GM21390 (cell line): ENCODE results near the gene PPP2R3B.
"Not testable (repeated sequence)": the region's sequence is repeated elsewhere in the genome, so short reads cannot be mapped to it uniquely, and the experiment has no call there.

Source experiments
- ATAC-seq: cut with Tn5 transposase; IDR thresholded peaks from one replicate; pipeline ENCODE4 v1.9.1; 2021; ENCODE audit not compliant: unreplicated experiment

The PPP2R3B gene

DNA sequence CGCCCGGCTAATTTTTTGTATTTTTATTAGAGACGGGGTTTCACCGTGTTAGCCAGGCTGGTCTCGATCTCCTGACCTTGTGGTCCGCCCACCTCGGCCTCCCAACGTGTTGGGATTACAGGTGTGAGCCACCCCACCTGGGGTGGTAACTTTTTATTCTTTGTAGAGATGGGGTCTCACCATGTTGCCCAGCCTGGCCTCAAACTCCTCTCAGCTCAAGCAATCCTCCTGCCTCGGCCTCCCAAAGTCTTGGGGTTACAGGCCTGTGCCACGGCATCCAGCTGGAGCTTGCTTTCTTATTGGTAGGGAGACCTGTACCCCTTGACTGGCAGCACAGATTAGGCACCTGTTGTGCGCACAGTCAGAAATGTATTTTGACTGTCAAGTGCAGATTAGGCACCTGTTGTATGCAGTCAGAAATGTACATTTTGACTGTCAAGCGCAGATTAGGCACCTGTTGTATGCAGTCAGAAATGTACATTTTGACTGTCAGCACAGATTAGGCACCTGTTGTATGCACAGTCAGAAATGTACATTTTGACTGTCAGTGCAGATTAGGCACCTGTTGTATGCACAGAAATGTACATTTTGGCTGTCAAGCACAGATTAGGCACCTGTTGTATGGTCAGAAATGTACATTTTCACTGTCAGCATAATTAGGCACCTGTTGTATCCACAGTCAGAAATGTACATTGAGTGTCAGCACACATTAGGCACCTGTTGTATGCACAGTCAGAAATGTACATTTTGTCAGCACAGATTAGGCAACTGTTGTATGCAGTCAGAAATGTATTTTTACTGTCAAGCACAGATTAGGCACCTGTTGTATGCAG, 80.7 kb downstream of the PPP2R3B start:
- ATAC-seq = not testable (repeated sequence)

DNA sequence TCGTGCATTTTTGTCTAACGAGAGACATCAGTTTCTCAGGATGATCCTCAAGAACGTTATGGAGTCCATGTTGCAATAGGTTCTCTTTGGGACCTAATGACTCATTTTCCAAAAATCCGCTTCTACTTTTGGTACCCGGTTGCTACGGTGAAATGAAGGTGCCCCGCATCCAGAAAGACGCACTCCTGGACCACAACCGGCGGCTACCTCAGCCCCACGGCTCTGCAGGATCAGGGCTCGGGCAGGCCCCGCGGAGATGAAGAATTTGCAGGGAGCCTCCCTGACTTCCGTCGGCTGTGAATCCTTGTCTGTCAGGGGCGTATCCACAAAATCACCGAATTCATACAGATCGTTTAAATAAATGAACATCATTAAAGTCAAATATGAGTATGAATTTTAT, 83.7 kb downstream of the PPP2R3B start:
- ATAC-seq = no peak

DNA sequence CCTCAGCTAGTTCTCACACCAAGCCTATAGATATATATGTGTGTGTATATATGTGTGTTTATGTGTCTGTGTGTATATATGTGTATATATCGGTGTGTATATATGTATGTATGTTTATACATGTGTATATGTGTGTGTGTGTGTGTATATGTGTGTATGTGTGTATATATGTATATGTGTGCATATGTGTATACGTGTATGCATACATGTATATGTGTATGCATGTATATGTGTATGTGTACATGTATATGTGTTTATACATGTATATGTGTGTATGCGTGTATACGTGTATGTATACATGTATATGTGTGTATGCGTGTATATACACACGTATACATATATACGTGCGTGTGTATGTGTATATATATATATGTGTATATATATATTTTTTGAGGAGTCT, 86.4 kb downstream of the PPP2R3B start:
- ATAC-seq = no peak

DNA sequence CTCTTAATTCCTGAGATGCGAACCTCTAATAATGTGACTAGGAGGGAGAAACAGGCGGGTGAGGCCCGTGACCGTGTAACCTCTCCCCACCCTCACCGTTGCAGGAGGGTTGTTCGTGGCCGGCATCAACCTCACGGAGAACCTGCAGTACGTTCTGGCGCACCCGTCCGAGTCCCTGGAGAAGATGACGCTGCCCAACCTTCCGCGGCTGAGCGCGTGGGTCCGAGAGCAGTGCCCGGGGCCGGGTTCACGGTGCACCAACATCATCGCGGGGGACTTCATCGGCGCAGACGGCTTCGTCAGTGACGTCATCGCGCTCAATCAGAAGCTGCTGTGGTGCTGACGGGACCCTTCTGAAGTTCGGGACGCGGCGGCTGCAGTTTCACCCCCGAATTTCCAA, 87.7 kb downstream of the PPP2R3B start:
- no peak for ATAC-seq

DNA sequence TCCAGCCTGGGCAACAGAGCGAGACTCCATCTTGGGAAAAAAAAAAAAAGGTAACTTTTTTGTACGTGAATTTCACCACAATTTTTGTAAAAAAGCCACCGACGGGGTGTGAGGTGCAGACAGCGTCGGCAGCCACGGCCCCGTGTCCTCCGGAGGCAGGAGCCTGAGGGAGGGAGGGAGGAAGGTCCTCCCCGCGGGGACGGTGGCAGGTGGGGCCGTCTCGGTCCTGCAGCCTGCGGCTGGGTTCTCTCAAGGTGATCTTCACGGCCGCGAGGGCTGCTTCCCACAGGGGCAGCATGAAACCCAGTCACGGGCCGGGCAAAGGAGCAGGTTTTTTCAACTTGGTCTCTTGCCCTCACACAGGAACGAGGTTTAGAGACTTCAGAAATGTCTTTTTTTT, 91.6 kb downstream of the PPP2R3B start:
- no peak for ATAC-seq

DNA sequence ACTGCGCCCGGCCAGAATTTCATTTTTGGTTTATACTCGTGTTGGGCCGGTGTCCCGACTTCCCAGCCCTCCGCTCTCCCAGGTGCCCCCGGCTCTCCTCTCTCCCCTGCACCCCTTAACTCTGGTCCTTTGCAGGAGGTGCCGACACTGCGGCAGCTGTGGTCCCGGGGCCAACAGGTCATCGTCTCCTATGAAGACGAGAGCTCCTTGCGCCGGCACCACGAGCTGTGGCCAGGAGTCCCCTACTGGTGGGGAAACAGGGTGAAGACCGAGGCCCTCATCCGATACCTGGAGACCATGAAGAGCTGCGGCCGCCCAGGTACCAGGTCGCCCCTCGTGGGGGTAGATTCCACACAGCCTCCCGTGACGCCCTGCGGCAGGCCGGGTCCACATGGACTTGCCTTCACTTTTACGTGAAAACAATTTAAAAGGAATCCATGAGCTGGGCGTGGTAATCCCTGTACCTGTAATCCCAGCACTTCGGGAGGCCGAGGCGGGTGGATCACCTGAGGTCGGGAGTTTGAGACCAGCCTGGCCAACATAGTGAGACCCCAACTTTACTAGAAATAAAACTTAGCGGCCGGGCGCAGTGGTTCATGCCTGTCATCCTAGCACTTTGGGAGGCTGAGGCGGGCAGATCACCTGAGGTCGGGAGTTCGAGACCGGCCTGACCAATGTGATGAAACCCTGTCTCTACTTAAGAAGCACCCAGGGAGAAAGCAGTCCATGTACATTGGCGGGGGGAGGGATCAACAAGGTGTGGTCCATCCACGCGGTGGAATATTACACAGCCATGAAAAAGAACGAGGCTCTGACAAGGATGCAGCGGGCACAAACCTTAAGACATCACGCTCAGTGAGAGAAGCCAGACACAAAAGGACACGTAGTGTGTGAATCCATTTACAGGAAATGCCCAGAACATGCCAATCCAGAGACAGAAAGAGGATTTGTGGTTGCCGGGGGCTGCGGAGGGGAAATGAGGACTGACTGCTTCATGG, 93.5 kb downstream of the PPP2R3B start:
- no peak for ATAC-seq

DNA sequence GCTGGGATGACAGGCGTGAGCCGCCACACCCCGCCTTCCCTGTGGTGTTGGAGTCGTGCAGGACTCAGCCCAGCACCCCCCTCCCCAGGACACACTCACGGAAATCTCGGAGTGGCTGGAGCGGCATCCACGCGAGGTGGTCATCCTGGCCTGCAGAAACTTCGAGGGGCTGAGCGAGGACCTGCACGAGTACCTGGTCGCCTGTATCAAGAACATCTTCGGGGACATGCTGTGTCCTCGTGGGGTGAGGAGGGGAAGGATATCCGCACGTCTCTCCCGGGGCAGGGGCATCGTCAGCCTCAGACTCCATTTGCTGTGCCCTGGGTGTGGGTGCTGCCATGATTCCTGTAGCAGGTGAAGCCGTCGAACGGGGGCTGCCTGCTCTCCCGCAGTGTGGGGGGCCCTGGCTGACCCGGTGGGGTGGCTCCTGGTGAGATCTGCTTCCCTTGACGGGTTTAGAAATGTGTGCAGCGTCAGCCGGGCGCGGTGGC, 95.3 kb downstream of the PPP2R3B start:
- ATAC-seq = no peak

DNA sequence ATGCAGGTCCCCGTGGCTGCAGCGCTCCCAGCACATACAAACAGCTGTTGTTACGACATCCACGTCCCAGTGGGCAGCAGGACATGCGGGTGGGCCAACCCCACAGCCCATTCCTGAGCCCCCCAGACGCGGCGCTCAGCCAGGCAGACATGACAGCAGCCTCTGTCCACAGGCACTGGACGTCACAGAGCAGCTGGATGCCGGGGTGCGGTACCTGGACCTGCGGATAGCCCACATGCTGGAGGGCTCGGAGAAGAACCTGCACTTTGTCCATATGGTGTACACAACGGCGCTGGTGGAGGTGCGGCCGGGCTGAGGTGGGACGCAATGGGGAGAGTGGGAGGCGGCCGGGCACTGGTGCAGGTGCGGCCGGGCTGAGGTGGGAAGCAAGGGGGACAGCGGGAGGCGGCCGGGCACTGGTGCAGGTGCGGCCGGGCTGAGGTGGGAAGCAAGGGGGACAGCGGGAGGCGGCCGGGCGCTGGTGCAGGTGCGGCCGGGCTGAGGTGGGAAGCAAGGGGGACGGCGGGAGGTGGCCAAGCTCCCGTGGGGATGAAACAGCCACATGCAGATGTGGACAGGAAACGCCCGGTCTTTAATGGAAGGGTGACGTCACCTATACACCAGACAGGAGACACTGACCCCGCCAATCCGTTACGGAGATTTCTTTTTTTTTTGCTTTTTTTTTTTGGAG, 96.1 kb downstream of the PPP2R3B start:
- ATAC-seq = no peak

DNA sequence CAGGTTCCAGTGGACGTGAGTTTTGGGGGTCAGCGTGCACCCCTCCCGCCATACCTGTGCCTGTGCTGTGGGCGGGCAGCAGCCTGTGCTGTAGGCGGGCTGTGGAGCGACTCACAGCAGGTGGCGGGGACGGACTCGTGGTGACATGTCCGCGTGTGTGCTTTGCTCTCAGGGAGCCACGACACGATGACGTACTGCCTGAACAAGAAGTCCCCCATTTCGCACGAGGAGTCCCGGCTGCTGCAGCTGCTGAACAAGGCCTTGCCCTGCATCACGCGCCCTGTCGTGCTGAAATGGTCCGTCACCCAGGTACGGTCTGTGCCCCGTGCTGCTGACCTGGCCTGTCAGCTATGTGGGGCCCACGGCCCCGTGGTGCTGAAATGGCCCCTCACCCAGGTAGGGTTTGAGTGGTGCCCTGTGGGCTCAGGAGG, 98.1 kb downstream of the PPP2R3B start:
- ATAC-seq = no peak

DNA sequence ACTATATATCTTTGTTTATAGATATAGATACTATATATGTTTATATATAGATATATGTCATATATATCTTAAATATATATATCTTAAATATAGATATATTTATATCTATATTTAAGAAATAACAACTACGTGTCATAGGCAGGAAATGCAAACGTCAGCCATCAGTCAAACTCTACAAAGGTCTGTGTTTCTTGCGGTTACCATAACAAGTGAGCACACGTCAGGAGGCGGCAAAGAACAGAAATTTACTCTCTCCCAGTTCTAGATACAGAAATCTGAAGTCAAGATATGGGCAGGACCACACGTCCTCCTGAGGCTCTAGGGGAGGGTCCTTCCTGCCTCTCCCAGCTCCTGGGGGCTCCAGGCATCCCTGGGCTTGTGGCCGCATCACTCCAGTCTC, 99.0 kb downstream of the PPP2R3B start:
- no peak for ATAC-seq

DNA sequence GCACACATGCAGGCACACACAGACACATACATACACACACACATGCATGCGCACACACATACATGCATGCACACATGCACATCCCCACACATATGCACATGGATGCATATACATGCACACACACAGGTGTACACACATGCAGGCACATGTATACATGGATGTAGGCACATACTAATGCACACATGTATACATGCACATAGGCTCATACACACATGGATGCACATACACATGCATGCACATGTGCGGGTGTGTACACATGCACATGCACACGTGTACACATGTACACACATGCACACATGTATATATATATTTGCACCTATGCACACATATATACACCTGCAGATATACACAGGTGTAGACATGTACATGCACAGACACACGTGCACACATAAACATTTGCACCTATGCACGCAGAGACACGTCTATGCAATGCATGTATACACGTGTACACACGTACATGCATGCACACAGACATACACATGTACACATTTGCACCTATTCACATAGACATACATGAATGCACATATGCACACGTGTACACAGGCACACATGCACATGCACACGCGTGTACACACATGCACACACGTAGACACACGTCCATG, 101.5 kb downstream of the PPP2R3B start:
- ATAC-seq = no peak
